B cell (primary cell): ENCODE measurements around the gene FMN1. TPM values are rescaled to one million over a fixed set of nuclear protein-coding genes. Genes with fewer than 3 reads are reported as not detected.

Experiments
- ATAC-seq: fragments of 200-7000 bp; cut with Tn5 transposase; one replicate; pipeline ENCODE4 v1.10.0; 2021; ENCODE audit warnings: low read depth, mild to moderate bottlenecking, moderate number of reproducible peaks, moderate library complexity
- CTCF ChIA-PET: fragments of 350-600 bp; sonication (Branson Sonifier 250); formaldehyde crosslinking; loops from one replicate; lab custom pipeline; 2021; ENCODE audit warnings: antibody characterized with exemption, inconsistent platforms; lab: Charles Lee
- POLR2A ChIA-PET: fragments of 350-600 bp; sonication (Branson Sonifier 250); formaldehyde crosslinking; loops from one replicate; lab custom pipeline; 2021; ENCODE audit warnings: antibody characterized with exemption; lab: Charles Lee
- DNase-seq: peaks from one replicate; pipeline ENCODE4 v3.0.0; 2013
- H2AFZ ChIP-seq: 2 replicates; pipeline ENCODE4 v1.6.1; 2012; ENCODE audit warnings: mild to moderate bottlenecking, low read depth, low read length; ENCODE audit not compliant: insufficient read depth, poor library complexity, severe bottlenecking
- H3K27ac ChIP-seq, 2 donors: 1 replicate in 1 of 2; 2 replicates in 1 of 2; pipeline ENCODE4 v1.5.1; 2012 to 2013; ENCODE audit warnings: low read length in 2 of 2, mild to moderate bottlenecking in 2 of 2, moderate library complexity in 1 of 2
- H3K27me3 ChIP-seq, 4 experiments: fragments of 200-600 bp in 1 of 4; sonication (generic) in 1 of 4; replicated peaks in 1 of 4; 1 replicate in 2 of 4; 2 replicates in 2 of 4; pipeline versions ENCODE4 v1.6.1 to v1.7.0; 2013 to 2016; ENCODE audit warnings: low read length in 3 of 4, mild to moderate bottlenecking in 2 of 4, mixed read lengths in 1 of 4, moderate library complexity in 1 of 4; ENCODE audit not compliant: insufficient read depth in 4 of 4, control insufficient read depth in 3 of 4; ENCODE audit errors: control extremely low read depth in 1 of 4
- H3K36me3 ChIP-seq, 2 experiments: replicated peaks in 1 of 2; 1 replicate in 1 of 2; 2 replicates in 1 of 2; pipeline versions ENCODE4 v1.6.1 to v1.7.1; 2013; ENCODE audit warnings: low read length in 1 of 2; ENCODE audit not compliant: insufficient read depth in 2 of 2, control insufficient read depth in 1 of 2; ENCODE audit errors: control extremely low read depth in 1 of 2, extremely low read depth in 1 of 2
- H3K4me1 ChIP-seq, 2 donors: fragments of 200-600 bp in 1 of 2; sonication (generic) in 1 of 2; 1 replicate in 1 of 2; 2 replicates in 1 of 2; pipeline versions ENCODE4 v1.5.1 to v1.6.1; 2013 to 2017; ENCODE audit warnings: low read length in 2 of 2; ENCODE audit not compliant: control insufficient read depth in 2 of 2, insufficient read depth in 2 of 2
- H3K4me2 ChIP-seq: replicated peaks from 2 replicates; pipeline ENCODE3; 2012; ENCODE audit warnings: mild to moderate bottlenecking, low read depth, low read length; ENCODE audit not compliant: poor library complexity, severe bottlenecking
- H3K4me3 ChIP-seq, 5 experiments: fragments of 200-600 bp in 1 of 5; sonication (generic) in 1 of 5; 1 replicate in 3 of 5; 2 replicates in 2 of 5; pipeline versions ENCODE4 v1.5.1 to v1.7.0; 2011 to 2016; ENCODE audit warnings: low read length in 4 of 5, mild to moderate bottlenecking in 4 of 5, low read depth in 2 of 5, control low read depth in 1 of 5, moderate library complexity in 1 of 5; ENCODE audit not compliant: insufficient read depth in 1 of 5; ENCODE audit errors: control extremely low read depth in 1 of 5, extremely low read depth in 1 of 5
- H3K79me2 ChIP-seq: fragments of 200-600 bp; sonication (generic); one replicate; pipeline ENCODE4 v1.6.0; 2016; ENCODE audit warnings: low read length; ENCODE audit not compliant: control insufficient read depth, insufficient read depth
- H3K9ac ChIP-seq: fragments of 200-600 bp; sonication (generic); 2 replicates; pipeline ENCODE4 v1.6.1; 2017; ENCODE audit warnings: mild to moderate bottlenecking, low read length, moderate library complexity
- H3K9me3 ChIP-seq, 3 donors: one replicate each; pipeline versions ENCODE4 v1.6.1 to v1.7.1; 2013; ENCODE audit warnings: low read length in 2 of 3; ENCODE audit not compliant: control insufficient read depth in 2 of 3, insufficient read depth in 1 of 3; ENCODE audit errors: control extremely low read depth in 1 of 3
- H4K20me1 ChIP-seq: 2 replicates; pipeline ENCODE4 v1.6.0; 2012; ENCODE audit warnings: mild to moderate bottlenecking, low read length; ENCODE audit not compliant: insufficient read depth, control insufficient read depth, poor library complexity, severe bottlenecking
- H3K27ac Mint-ChIP-seq: one replicate; pipeline ENCODE4 v1.8.0; 2021; ENCODE audit warnings: mixed read lengths
- H3K27me3 Mint-ChIP-seq: one replicate; pipeline ENCODE4 v1.8.0; 2021; ENCODE audit warnings: mixed read lengths
- H3K4me1 Mint-ChIP-seq: one replicate; pipeline ENCODE4 v1.8.0; 2021; ENCODE audit warnings: mixed read lengths
- H3K4me3 Mint-ChIP-seq: one replicate; pipeline ENCODE4 v1.8.0; 2021; ENCODE audit warnings: mixed read lengths
- H3K9me3 Mint-ChIP-seq: one replicate; pipeline ENCODE4 v1.8.0; 2022; ENCODE audit warnings: mixed read lengths; ENCODE audit not compliant: insufficient read depth
- CTCF ChIP-seq: fragments of 200-600 bp; IDR thresholded peaks from one replicate; pipeline ENCODE4 v1.8.0; 2022; ENCODE audit warnings: antibody characterized with exemption, mild to moderate bottlenecking
- EZH2 ChIP-seq: IDR thresholded peaks from 2 replicates; pipeline ENCODE4 v1.6.1; 2012; ENCODE audit warnings: borderline replicate concordance, low read depth, mild to moderate bottlenecking, moderate library complexity, low read length; ENCODE audit not compliant: insufficient read depth, poor library complexity, severe bottlenecking
- WGBS: methylation state at CpG from one replicate; pipeline ENCODE4 v1.1.5; 2013; ENCODE audit warnings: missing lambda C conversion rate; ENCODE audit not compliant: insufficient coverage; 5-methylcytosine and 5-hydroxymethylcytosine counted together
- intact Hi-C: fragments of 100-400 bp; cut with micrococcal nuclease; formaldehyde crosslinking; loops from one replicate; pipeline ENCODE4 v1.10.0; 2022
- polyA plus RNA-seq: library from polyadenylated mRNA; depleted of rRNA; stranded (reverse); fragments of >200 nt; gene quantifications from 2 replicates; pipeline ENCODE4 v1.2.3, GENCODE V29; 2012
- total RNA-seq, 2 donors: library from RNA; stranded (reverse); fragments of 120-200 nt in 1 of 2; gene quantifications; 1 replicate in 1 of 2; 2 replicates in 1 of 2; pipeline versions ENCODE4 v1.2.3 to v1.2.4, GENCODE V29; 2013 to 2022

Gene FMN1
- total and polyA plus RNA-seq, 2 donors (not counting 1 experiment from before 2014, with no cell fraction given) = 0.21 to 0.96 TPM

- WGBS = no CpG with 5 or more reads among the region's 4 CpGs
- no peak for TF ChIP-seq CTCF
- no peak for TF ChIP-seq EZH2
- no peaks in the 10 kb centered on the region for H3K79me2 ChIP-seq
- H3K27ac ChIP-seq = no peak overlapping the region
- H3K9ac ChIP-seq = no peak overlapping the region
- intact Hi-C loops = no loop called here
- H3K4me2 ChIP-seq = no peak overlapping the region
- ATAC-seq = no peak
- Mint-ChIP-seq H3K27me3 (peaks cover 32% of the 10 kb centered on the region), H3K9me3 (no peaks in the 10 kb centered on the region), H3K4me3 (no peak overlapping the region), H3K4me1 (peaks cover 3% of the 10 kb centered on the region), H3K27ac (no peak overlapping the region)
- no peaks in the 10 kb centered on the region for H4K20me1 ChIP-seq
- ChIA-PET CTCF (no interaction called here), POLR2A (no interaction called here)
- H3K36me3 ChIP-seq = no peaks in the 10 kb centered on the region
- DNase-seq = no peak
- H2AFZ ChIP-seq = no peak overlapping the region
- H3K27me3 ChIP-seq = peaks cover 0 to 16% (median 3%) of the 10 kb centered on the region in 4 experiments
- H3K9me3 ChIP-seq = no peaks in the 10 kb centered on the region
- H3K4me3 ChIP-seq = no peak overlapping the region
- H3K4me1 ChIP-seq = peaks cover 0 to 5% of the 10 kb centered on the region in 2 donors
These were observed 184.9 kb downstream of the FMN1 start for GRCh38 chr15:33009603-33010002.

GRCh38 chr15:33009026-33009425 lies 185.5 kb downstream of the FMN1 start:
- no peak overlapping the region for H3K27ac Mint-ChIP-seq
- H3K4me2 ChIP-seq = no peak overlapping the region

More at GRCh38 chr15:33009026-33009425, 185.5 kb downstream of the FMN1 start:
- CTCF ChIA-PET = no interaction called here
- intact Hi-C loops = no loop called here
- ATAC-seq (no peak), DNase-seq (no peak)
- 92% methylated on average over 2 of the region's 5 CpGs for WGBS
- Histone ChIP-seq H3K9ac (no peak overlapping the region), H4K20me1 (no peaks in the 10 kb centered on the region), H3K4me3 (no peak overlapping the region), H3K27ac (no peak overlapping the region), H3K27me3 (peaks cover 0 to 16% (median 3%) of the 10 kb centered on the region in 4 experiments), H3K4me1 (peaks cover 0 to 5% of the 10 kb centered on the region in 2 donors), H3K36me3 (no peaks in the 10 kb centered on the region), H3K9me3 (no peaks in the 10 kb centered on the region), H2AFZ (no peak overlapping the region), H3K79me2 (no peaks in the 10 kb centered on the region)
- TF ChIP-seq CTCF = no peak
- Mint-ChIP-seq H3K4me3 (no peak overlapping the region), H3K4me1 (peaks cover 3% of the 10 kb centered on the region), H3K9me3 (no peaks in the 10 kb centered on the region), H3K27me3 (peaks cover 31% of the 10 kb centered on the region)
- POLR2A ChIA-PET = no interaction called here
